AG04450 (cell line): ENCODE results near the gene SLAMF9. TPM values are rescaled to one million over a fixed set of nuclear protein-coding genes. Genes with fewer than 3 reads are reported as not detected.

ENCODE experiments used
- CTCF ChIA-PET: fragments of 300-600, 350-600 bp; formaldehyde crosslinking; extraction: SDS; loops from one replicate; lab custom pipeline; 2022; ENCODE audit warnings: antibody characterized with exemption, inconsistent platforms; lab: Charles Lee
- POLR2A ChIA-PET: fragments of 350-600 bp; formaldehyde crosslinking; extraction: SDS; loops from one replicate; lab custom pipeline; 2021; ENCODE audit warnings: antibody characterized with exemption, inconsistent platforms; lab: Yijun Ruan, JAX
- DNase-seq: peaks from one replicate; pipeline ENCODE4 v3.0.0-alpha.2; 2011; ENCODE audit warnings: low read depth, low spot score
- H3K27ac ChIP-seq: one replicate; pipeline ENCODE4 v1.5.1; 2012; ENCODE audit warnings: low read depth, low read length, control low read depth
- H3K27me3 ChIP-seq: one replicate; pipeline ENCODE4 v1.6.0; 2012; ENCODE audit warnings: low read length; ENCODE audit not compliant: control insufficient read depth, insufficient read depth
- H3K4me3 ChIP-seq: 2 replicates; pipeline ENCODE4 v1.5.1; 2011; ENCODE audit warnings: mild to moderate bottlenecking, low read depth, low read length, control low read depth
- H3K9me3 ChIP-seq: 2 replicates; pipeline ENCODE4 v1.5.1; 2012; ENCODE audit warnings: low read length; ENCODE audit not compliant: control insufficient read depth, insufficient read depth
- polyA plus RNA-seq: library from polyadenylated mRNA; depleted of rRNA; stranded (reverse); fragments of >200 nt; gene quantifications from 2 replicates; pipeline ENCODE4 v1.2.3, GENCODE V29; 2011
- TF ChIP-seq, protein P1 (sequence below): IDR thresholded peaks from 2 replicates; pipeline ENCODE4 v1.5.1; 2011; ENCODE audit warnings: low read depth, low read length, control low read depth, inconsistent platforms

The SLAMF9 gene
- polyA plus RNA-seq, 1 experiment: not detected

DNA sequence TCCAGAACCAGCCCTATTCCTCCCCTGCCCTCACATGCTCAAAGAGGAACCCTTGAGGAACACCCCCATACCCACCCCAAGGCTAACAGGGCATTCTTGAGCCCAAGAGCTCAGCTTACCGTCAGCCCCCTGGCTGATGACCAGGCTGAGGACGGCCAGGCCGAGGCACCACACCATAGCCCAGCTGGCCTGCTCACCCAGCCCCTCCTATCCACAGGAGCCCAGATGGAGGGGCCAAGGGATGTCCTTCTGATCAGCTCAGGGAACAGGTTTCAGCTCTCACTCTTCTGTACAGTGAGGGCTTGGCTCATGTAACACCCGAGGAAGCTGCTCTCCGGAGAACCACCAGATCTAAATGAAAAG is 10.8 kb downstream of the SLAMF9 start:
- ChIA-PET CTCF (interaction anchor here (5.6 kb wide), 1 partner anchor 63 kb away, joined by 75 read pairs; no protein-coding TSS in a partner anchor), POLR2A (interaction anchor here (0.7 kb wide), 1 partner anchor 20 kb away, joined by 3 read pairs; no protein-coding TSS in a partner anchor)
- no peak for DNase-seq
- H3K27ac ChIP-seq: no peak overlapping the region
- TF ChIP-seq, protein P1, sequence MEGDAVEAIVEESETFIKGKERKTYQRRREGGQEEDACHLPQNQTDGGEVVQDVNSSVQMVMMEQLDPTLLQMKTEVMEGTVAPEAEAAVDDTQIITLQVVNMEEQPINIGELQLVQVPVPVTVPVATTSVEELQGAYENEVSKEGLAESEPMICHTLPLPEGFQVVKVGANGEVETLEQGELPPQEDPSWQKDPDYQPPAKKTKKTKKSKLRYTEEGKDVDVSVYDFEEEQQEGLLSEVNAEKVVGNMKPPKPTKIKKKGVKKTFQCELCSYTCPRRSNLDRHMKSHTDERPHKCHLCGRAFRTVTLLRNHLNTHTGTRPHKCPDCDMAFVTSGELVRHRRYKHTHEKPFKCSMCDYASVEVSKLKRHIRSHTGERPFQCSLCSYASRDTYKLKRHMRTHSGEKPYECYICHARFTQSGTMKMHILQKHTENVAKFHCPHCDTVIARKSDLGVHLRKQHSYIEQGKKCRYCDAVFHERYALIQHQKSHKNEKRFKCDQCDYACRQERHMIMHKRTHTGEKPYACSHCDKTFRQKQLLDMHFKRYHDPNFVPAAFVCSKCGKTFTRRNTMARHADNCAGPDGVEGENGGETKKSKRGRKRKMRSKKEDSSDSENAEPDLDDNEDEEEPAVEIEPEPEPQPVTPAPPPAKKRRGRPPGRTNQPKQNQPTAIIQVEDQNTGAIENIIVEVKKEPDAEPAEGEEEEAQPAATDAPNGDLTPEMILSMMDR: no peak
- no peaks in the 10 kb centered on the region for H3K9me3 ChIP-seq
- no peak overlapping the region for H3K4me3 ChIP-seq
- peaks cover 56% of the 10 kb centered on the region for H3K27me3 ChIP-seq

DNA sequence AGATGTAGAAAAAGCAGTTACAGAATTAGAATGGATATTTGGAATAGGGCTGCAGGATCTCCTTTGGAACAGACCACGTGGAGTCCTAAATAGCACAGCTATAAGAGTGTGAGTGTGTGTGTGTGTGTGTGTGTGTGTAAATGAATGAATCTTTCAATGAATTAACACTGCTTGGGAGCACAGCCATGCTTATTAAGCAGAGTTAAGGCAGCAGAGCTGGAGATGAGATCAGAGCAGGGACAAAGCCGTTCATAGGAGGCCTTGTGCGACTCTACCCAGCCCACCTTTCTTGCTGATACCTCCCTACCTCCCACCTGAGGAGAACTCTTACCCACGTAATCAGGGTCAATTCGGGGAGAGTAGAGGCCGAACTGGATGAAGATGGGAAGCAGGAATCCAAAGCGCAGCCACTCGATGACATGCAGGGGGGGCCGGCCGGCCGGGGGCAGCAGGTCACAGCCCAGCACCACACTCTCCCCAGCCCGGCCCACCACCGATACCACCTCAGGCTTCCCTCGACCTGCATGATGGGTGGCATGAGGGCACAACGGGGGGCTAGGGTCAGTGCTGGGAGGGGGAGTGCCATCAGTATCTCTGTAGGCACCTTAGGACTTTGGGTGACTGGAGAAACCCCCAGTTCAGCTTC is 11.3 kb downstream of the SLAMF9 start:
- TF ChIP-seq, protein P1: no peak
- Histone ChIP-seq H3K4me3 (no peak overlapping the region), H3K27me3 (peaks cover 55% of the 10 kb centered on the region), H3K9me3 (no peaks in the 10 kb centered on the region), H3K27ac (no peak overlapping the region)
- ChIA-PET CTCF (interaction anchor here (5.6 kb wide), 1 partner anchor 64 kb away, joined by 75 read pairs; no protein-coding TSS in a partner anchor), POLR2A (interaction anchor here (0.7 kb wide), 1 partner anchor 19 kb away, joined by 3 read pairs; no protein-coding TSS in a partner anchor)
- no peak for DNase-seq

DNA sequence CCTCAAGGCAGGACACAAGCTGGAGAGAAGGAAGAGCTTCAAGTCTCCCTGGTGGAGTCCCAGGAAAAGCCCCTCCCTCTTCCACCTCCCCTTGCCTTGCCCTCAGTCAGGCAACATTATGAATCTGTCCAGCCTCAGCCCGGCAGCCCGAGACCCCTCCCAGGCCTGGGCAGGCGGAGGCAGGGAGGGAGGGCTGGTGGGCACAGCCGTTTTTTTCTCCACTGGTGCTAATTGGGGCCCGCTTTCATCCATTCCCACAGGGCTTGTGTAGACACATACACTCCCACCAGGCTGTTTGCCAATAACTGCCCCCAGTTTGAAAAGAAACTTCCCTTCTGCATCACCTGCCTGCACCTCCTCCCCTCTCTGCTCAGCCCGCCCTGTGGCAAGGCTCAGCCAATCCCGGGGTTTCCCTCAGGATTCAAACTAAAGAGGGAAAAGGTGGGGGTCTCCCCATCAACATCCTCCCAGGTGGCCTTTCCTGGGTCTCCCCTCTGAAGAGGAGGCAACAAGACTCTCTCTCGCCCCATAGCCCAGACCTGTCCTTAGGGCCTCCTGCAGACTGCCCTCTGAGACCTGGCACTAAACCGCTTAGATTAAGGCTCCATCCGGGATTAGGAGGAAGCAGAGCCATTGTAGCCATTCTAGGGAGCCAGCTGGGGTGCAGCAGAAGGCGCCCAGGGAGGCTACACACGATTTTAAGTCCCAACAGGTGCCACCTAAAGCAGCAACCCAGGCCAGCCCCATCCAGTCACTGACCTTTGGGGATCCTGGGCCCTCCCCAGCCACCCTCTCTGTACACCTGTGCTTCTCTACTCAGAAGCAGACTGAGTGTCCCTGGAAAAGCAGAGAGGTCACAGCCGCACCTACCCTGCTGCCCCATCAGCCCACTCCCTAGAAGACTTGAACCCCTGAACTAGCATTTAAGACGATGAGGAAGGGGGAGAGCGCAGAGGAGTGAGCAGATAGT is 12.2 kb downstream of the SLAMF9 start:
- no peaks in the 10 kb centered on the region for H3K9me3 ChIP-seq
- CTCF ChIA-PET: interaction anchor here (13.3 kb wide), 1 partner anchor 65 kb away, joined by 380 read pairs; no protein-coding TSS in a partner anchor
- DNase-seq: no peak
- peaks cover 55% of the 10 kb centered on the region for H3K27me3 ChIP-seq
- POLR2A ChIA-PET: no interaction called here
- no peak overlapping the region for H3K4me3 ChIP-seq
- no peak overlapping the region for H3K27ac ChIP-seq
- TF ChIP-seq, protein P1: no peak

DNA sequence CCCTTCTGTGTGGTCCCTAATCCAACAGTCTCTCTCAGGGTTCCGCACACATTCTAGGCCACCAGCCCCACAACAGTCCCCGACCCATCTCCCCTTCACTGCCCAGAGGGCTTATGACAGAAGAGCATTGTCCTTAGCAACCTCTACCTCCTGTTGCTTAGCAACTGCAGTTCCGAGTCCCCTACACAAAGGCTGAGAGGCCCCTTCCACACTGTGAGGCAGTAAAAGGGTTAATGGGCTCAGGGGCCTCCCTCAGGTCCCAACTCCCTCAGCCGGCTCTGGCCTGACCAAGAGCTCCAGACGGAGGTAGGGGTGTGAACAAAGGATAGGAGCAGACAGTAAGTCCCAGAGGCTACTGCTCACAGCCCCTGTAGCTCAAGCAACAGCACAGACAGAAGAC is 12.9 kb downstream of the SLAMF9 start:
- TF ChIP-seq, protein P1: no peak
- H3K9me3 ChIP-seq: no peaks in the 10 kb centered on the region
- no peak overlapping the region for H3K4me3 ChIP-seq
- H3K27me3 ChIP-seq: peaks cover 49% of the 10 kb centered on the region
- POLR2A ChIA-PET: no interaction called here
- H3K27ac ChIP-seq: no peak overlapping the region
- CTCF ChIA-PET: interaction anchor here (1.0 to 13.3 kb wide), 2 partner anchors 65 to 75 kb away, joined by 3 to 380 read pairs; no protein-coding TSS in a partner anchor
- DNase-seq: no peak
